ENCODE results near the gene RNASE9. TPM values are rescaled to one million over a fixed set of nuclear protein-coding genes. Genes with fewer than 3 reads are reported as not detected.

RNASE9 gene
- total and polyA plus RNA-seq, 2 of the 4 experiments (the other 2 are of a cell fraction), result not detected

- H3K9ac ChIP-seq (ENCODE audit: low read depth, low read length), result no peak overlapping the region
- in situ Hi-C loops (cut with MboI; ENCODE audit: low sequenced_read_pairs) (no loop called here), dilution Hi-C loops (cut with HindIII; ENCODE audit: low sequenced_read_pairs, unreplicated experiment) (no loop called here), intact Hi-C loops (cut with micrococcal nuclease) (no loop called here)
- no peak overlapping the region for H3K4me2 ChIP-seq (ENCODE audit: low read depth, low read length)
- H4K91ac ChIP-seq (ENCODE audit: insufficient read depth, low read depth, low read length), result no peak overlapping the region
- H2BK5ac ChIP-seq (ENCODE audit: low read depth, low read length, poor library complexity, severe bottlenecking), result no peak overlapping the region
- no peak overlapping the region for H2AK5ac ChIP-seq (ENCODE audit: low read depth, low read length)
- BruUV-seq (replicated peaks), result no TSS peak
- no peak for TF ChIP-seq POLR2A (IDR thresholded peaks at IDR 0.05; ENCODE audit: low read depth, low read length)
- no peak for TF ChIP-seq NFE2L2 (IDR thresholded peaks at IDR 0.05; ENCODE audit: low read depth, low read length)
- TF ChIP-seq BHLHE40 (IDR thresholded peaks at IDR 0.05; ENCODE audit: low read depth, low read length), result no peak
- TF ChIP-seq RFX5 (IDR thresholded peaks at IDR 0.05; ENCODE audit: low read depth, low read length), result no peak
- no peak for TF ChIP-seq FOS (IDR thresholded peaks at IDR 0.05; ENCODE audit: low read depth, low read length)
- TF ChIP-seq ELK1 (IDR thresholded peaks at IDR 0.05; ENCODE audit: borderline replicate concordance, low read depth, low read length), result no peak
- no peak for TF ChIP-seq RAD21 (IDR thresholded peaks at IDR 0.05; ENCODE audit: low read length)
- no peak for TF ChIP-seq CTCF (conservative IDR thresholded peaks at IDR 0.05; ENCODE audit: low read depth, low read length)
- TF ChIP-seq SMC3 (IDR thresholded peaks at IDR 0.05; ENCODE audit: low read depth, low read length), result no peak
- TF ChIP-seq CEBPB (IDR thresholded peaks at IDR 0.05; ENCODE audit: low read depth, low read length), result no peak
- no peak for TF ChIP-seq MAFK (IDR thresholded peaks at IDR 0.05; ENCODE audit: low read depth, low read length)
- TF ChIP-seq MXI1 (IDR thresholded peaks at IDR 0.05; ENCODE audit: borderline replicate concordance, low read depth, low read length), result no peak
- no peak for TF ChIP-seq USF2 (IDR thresholded peaks at IDR 0.05; ENCODE audit: low read depth, low read length)
- TF ChIP-seq CHD1 (IDR thresholded peaks at IDR 0.05; ENCODE audit: low read depth, low read length), result no peak
- no peak for TF ChIP-seq RCOR1 (IDR thresholded peaks at IDR 0.05; ENCODE audit: insufficient replicate concordance, low read length)
- no peak for TF ChIP-seq MAZ (IDR thresholded peaks at IDR 0.05; ENCODE audit: borderline replicate concordance, low read depth, low read length)
- ChIA-PET CTCF (no interaction called here), POLR2A (ENCODE audit: unreplicated experiment) (no interaction called here)
- H3K9me1 ChIP-seq (ENCODE audit: insufficient read depth, low read length), result no peaks in the 10 kb centered on the region
- no peak overlapping the region for H4K5ac ChIP-seq (ENCODE audit: low read depth, low read length)
- H3K79me1 ChIP-seq (ENCODE audit: low read depth in 1 of 2, low read length in 2 of 2), result no peaks in the 10 kb centered on the region
- H3K14ac ChIP-seq (replicated peaks; ENCODE audit: low read depth, low read length), result no peak overlapping the region
- ATAC-seq (ENCODE audit: low read depth) (no peak), DNase-seq (no peak)
- H3K4me1 ChIP-seq (ENCODE audit: control insufficient read depth, insufficient read depth, low read length), result no peaks in the 10 kb centered on the region
- no peaks in the 10 kb centered on the region for H4K20me1 ChIP-seq (ENCODE audit: insufficient read depth, low read length)
- H3K9me3 ChIP-seq (ENCODE audit: control insufficient read depth, insufficient read depth, low read length), result 0 out of 2 replicates have a peak, but pooled peaks cover 1% of the 10 kb centered on the region
- no peak overlapping the region for H2BK120ac ChIP-seq (ENCODE audit: low read depth, low read length)
- no peak overlapping the region for H3K18ac ChIP-seq (ENCODE audit: low read depth, low read length)
- H3K27ac ChIP-seq (ENCODE audit: insufficient read depth, low read length), result no peak overlapping the region
- no peak overlapping the region for H2AK9ac ChIP-seq (replicated peaks; ENCODE audit: low read depth, low read length, poor library complexity)
- no peak overlapping the region for H2BK20ac ChIP-seq (ENCODE audit: low read depth, low read length)
- no peaks in the 10 kb centered on the region for H3K27me3 ChIP-seq (ENCODE audit: control insufficient read depth, insufficient read depth, low read length)
- H2BK15ac ChIP-seq (ENCODE audit: low read depth, low read length), result no peak overlapping the region
- H4K8ac ChIP-seq (ENCODE audit: low read depth in 2 of 2, low read length in 2 of 2), result no peak overlapping the region
- no peak overlapping the region for H3K56ac ChIP-seq (ENCODE audit: extremely low read depth, insufficient read depth, low read length)
- H3K23ac ChIP-seq (ENCODE audit: low read depth, low read length), result no peak overlapping the region
- no peak overlapping the region for H3K4me3 ChIP-seq (ENCODE audit: insufficient read depth, low read depth, low read length)
- H3K4ac ChIP-seq (ENCODE audit: low read depth, low read length), result no peak overlapping the region
- H2AFZ ChIP-seq (replicated peaks; ENCODE audit: low read length, poor library complexity), result no peak overlapping the region
- H3K36me3 ChIP-seq (ENCODE audit: control insufficient read depth, insufficient read depth, low read length), result no peaks in the 10 kb centered on the region
Measured at GRCh38 chr14:20569066-20569465, 8.2 kb upstream of the RNASE9 start.
